ENCODE data around the gene SMG6. TPM values are rescaled to one million over a fixed set of nuclear protein-coding genes. Genes with fewer than 3 reads are reported as not detected.

The SMG6 gene
- total RNA-seq, 1 experiment from 2014 or later: 25.6 TPM

DNA sequence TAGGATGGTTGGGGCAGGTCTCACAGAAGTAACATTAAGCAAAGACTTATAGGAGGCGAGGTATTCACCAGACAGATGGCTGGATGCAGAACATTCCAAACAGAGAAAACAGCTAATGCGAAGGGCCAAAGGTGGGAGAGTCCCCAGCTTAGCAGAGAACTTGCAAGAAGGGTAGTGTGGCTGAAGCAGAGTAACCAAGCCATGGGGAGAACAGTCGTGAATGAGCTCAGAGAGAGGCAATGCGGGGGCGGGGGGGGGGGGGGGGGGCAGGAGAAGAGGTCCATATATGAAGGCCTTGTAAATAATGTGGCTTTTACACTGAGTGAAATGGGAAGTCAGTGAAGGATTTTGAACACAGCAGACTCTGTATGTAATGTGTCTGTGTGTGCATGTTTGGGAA lies 81.3 kb downstream of the SMG6 start:
- no peaks in the 10 kb centered on the region for H3K9me3 Mint-ChIP-seq
- TF ChIP-seq ATF3 (CRISPR knock-in tag; conservative IDR thresholded peaks at IDR 0.05): no peak
- TF ChIP-seq, protein P1, sequence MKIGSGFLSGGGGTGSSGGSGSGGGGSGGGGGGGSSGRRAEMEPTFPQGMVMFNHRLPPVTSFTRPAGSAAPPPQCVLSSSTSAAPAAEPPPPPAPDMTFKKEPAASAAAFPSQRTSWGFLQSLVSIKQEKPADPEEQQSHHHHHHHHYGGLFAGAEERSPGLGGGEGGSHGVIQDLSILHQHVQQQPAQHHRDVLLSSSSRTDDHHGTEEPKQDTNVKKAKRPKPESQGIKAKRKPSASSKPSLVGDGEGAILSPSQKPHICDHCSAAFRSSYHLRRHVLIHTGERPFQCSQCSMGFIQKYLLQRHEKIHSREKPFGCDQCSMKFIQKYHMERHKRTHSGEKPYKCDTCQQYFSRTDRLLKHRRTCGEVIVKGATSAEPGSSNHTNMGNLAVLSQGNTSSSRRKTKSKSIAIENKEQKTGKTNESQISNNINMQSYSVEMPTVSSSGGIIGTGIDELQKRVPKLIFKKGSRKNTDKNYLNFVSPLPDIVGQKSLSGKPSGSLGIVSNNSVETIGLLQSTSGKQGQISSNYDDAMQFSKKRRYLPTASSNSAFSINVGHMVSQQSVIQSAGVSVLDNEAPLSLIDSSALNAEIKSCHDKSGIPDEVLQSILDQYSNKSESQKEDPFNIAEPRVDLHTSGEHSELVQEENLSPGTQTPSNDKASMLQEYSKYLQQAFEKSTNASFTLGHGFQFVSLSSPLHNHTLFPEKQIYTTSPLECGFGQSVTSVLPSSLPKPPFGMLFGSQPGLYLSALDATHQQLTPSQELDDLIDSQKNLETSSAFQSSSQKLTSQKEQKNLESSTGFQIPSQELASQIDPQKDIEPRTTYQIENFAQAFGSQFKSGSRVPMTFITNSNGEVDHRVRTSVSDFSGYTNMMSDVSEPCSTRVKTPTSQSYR (CRISPR knock-in tag; IDR thresholded peaks at IDR 0.05): no peak
- TF ChIP-seq GTF2I (CRISPR knock-in tag; conservative IDR thresholded peaks at IDR 0.05): no peak
- TF ChIP-seq ARID4B (CRISPR knock-in tag; IDR thresholded peaks at IDR 0.05; ENCODE audit: borderline replicate concordance): no peak
- TF ChIP-seq E2F5 (CRISPR knock-in tag; IDR thresholded peaks at IDR 0.05): no peak
- TF ChIP-seq ZMAT4 (CRISPR knock-in tag; IDR thresholded peaks at IDR 0.05): no peak
- TF ChIP-seq JAZF1 (CRISPR knock-in tag; IDR thresholded peaks at IDR 0.05): no peak
- TF ChIP-seq IRF2 (CRISPR knock-in tag; IDR thresholded peaks at IDR 0.05; ENCODE audit: borderline replicate concordance, low read depth): no peak
- no peak for TF ChIP-seq FOXJ3 (CRISPR knock-in tag; IDR thresholded peaks at IDR 0.05; ENCODE audit: borderline replicate concordance)
- TF ChIP-seq CREB1 (CRISPR knock-in tag; IDR thresholded peaks at IDR 0.05): no peak
- no peak for TF ChIP-seq ZNF232 (CRISPR knock-in tag; IDR thresholded peaks at IDR 0.05)
- TF ChIP-seq NR2C2 (CRISPR knock-in tag; IDR thresholded peaks at IDR 0.05): no peak
- TF ChIP-seq ZNF396 (CRISPR knock-in tag; IDR thresholded peaks at IDR 0.05; ENCODE audit: borderline replicate concordance): no peak
- no peak for TF ChIP-seq ZNF138 (CRISPR knock-in tag; conservative IDR thresholded peaks at IDR 0.05)
- no peaks in the 10 kb centered on the region for H3K27me3 Mint-ChIP-seq (ENCODE audit: low read depth)
- no peak for DNase-seq (ENCODE audit: low spot score)
- POLR2A ChIA-PET: no interaction called here
- H3K36me3 Mint-ChIP-seq: peaks cover 11% of the 10 kb centered on the region
- no peak for ATAC-seq
- no peak overlapping the region for H3K4me3 Mint-ChIP-seq
- peak overlapping the region; percentile 75; the same call in 1 of the 2 replicates for H3K27ac Mint-ChIP-seq
- peaks cover 7% of the 10 kb centered on the region for H3K4me1 Mint-ChIP-seq
- CTCF ChIA-PET: interaction anchor here (0.8 to 2.6 kb wide), 5 partner anchors 9 to 127 kb away, joined by 3 to 12 read pairs (median 5); no protein-coding TSS in a partner anchor

- H3K27me3 Mint-ChIP-seq (ENCODE audit: low read depth): no peaks in the 10 kb centered on the region
- H3K4me1 Mint-ChIP-seq: peaks cover 36% of the 10 kb centered on the region
- no peak for DNase-seq (ENCODE audit: low spot score)
- ATAC-seq: no peak
- POLR2A ChIA-PET: interaction anchor here (0.6 kb wide), 1 partner anchor 449 kb away, joined by 3 read pairs; no protein-coding TSS in a partner anchor
- peaks cover 11% of the 10 kb centered on the region for H3K36me3 Mint-ChIP-seq
- no peaks in the 10 kb centered on the region for H3K9me3 Mint-ChIP-seq
- H3K27ac Mint-ChIP-seq: peak overlapping the region; percentile 87; the same call in 1 of the 2 replicates
- CTCF ChIA-PET: interaction anchor here (0.9 to 1.7 kb wide), 2 partner anchors 13 to 163 kb away, joined by 3 to 5 read pairs; partner anchors contain the start of gene HIC1
- H3K4me3 Mint-ChIP-seq: no peak overlapping the region
- TF ChIP-seq E2F1 (CRISPR knock-in tag; IDR thresholded peaks at IDR 0.05): no peak
- no peak for TF ChIP-seq SMAD4 (CRISPR knock-in tag; IDR thresholded peaks at IDR 0.05)
- no peak for TF ChIP-seq USF2 (CRISPR knock-in tag; IDR thresholded peaks at IDR 0.05)
- no peak for TF ChIP-seq ZBTB21 (CRISPR knock-in tag; IDR thresholded peaks at IDR 0.05; ENCODE audit: borderline replicate concordance)
- TF ChIP-seq HMGA2 (CRISPR knock-in tag; IDR thresholded peaks at IDR 0.05): no peak
- TF ChIP-seq NR3C1 (CRISPR knock-in tag; conservative IDR thresholded peaks at IDR 0.05; ENCODE audit: low read depth): no peak
- no peak for TF ChIP-seq GABPB1 (CRISPR knock-in tag; IDR thresholded peaks at IDR 0.05)
- no peak for TF ChIP-seq MYBL2 (CRISPR knock-in tag; IDR thresholded peaks at IDR 0.05)
- TF ChIP-seq, protein P2, sequence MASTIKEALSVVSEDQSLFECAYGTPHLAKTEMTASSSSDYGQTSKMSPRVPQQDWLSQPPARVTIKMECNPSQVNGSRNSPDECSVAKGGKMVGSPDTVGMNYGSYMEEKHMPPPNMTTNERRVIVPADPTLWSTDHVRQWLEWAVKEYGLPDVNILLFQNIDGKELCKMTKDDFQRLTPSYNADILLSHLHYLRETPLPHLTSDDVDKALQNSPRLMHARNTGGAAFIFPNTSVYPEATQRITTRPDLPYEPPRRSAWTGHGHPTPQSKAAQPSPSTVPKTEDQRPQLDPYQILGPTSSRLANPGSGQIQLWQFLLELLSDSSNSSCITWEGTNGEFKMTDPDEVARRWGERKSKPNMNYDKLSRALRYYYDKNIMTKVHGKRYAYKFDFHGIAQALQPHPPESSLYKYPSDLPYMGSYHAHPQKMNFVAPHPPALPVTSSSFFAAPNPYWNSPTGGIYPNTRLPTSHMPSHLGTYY (CRISPR knock-in tag; IDR thresholded peaks at IDR 0.05): no peak
- TF ChIP-seq SOX15 (CRISPR knock-in tag; IDR thresholded peaks at IDR 0.05): no peak
- TF ChIP-seq ZNF317 (CRISPR knock-in tag; IDR thresholded peaks at IDR 0.05; ENCODE audit: borderline replicate concordance, low read depth): no peak
Measured at GRCh38 chr17:2218426-2218825, 85.2 kb downstream of the SMG6 start.

Measured in WTC11 (cell line).